GM21723 (cell line): ENCODE results near the gene ETFA.

Experiments
- ATAC-seq: cut with Tn5 transposase; IDR thresholded peaks from one replicate; pipeline ENCODE4 v1.9.1; 2021; ENCODE audit warnings: mild to moderate bottlenecking, moderate library complexity; ENCODE audit not compliant: unreplicated experiment

Gene ETFA

GRCh38 chr15:76223521-76223920, 87.7 kb downstream of the ETFA start:
- ATAC-seq, result no peak

DNA sequence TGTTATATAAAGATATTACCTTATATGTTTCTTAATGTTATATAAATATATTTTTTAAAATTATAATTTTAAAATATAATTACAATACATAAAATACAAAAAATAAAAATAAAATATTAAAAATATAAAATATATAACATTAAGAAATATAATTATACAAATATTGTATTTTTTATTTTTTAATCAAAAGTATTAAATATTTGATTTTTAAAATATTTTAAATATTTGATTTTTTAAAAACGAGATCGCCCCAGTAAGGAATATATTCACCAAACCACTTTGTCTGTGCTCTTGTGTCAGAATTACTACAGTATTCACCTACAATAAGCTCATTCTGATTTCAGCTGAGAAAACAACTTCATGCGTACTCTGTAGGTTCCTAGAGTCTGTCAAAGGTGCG, 89.1 kb downstream of the ETFA start:
- no peak for ATAC-seq

GRCh38 chr15:76221085-76221767, 90.0 kb downstream of the ETFA start:
- ATAC-seq, result no peak

DNA sequence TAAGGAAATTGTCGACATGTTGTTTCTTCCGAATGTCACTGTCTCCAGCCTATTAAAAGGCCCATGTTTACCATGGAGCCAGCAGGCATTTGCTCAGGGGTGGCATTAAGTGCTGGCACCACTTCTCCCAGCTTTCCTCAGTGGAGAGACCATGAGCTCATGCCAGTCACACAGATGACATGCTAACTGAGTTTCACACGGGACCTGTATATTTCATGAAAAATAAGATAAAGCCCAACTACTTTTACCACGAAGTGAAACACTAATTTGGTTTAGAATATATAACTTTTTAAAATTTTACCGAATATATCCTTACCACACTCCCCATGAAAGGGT, 93.4 kb downstream of the ETFA start:
- ATAC-seq, result no peak

DNA sequence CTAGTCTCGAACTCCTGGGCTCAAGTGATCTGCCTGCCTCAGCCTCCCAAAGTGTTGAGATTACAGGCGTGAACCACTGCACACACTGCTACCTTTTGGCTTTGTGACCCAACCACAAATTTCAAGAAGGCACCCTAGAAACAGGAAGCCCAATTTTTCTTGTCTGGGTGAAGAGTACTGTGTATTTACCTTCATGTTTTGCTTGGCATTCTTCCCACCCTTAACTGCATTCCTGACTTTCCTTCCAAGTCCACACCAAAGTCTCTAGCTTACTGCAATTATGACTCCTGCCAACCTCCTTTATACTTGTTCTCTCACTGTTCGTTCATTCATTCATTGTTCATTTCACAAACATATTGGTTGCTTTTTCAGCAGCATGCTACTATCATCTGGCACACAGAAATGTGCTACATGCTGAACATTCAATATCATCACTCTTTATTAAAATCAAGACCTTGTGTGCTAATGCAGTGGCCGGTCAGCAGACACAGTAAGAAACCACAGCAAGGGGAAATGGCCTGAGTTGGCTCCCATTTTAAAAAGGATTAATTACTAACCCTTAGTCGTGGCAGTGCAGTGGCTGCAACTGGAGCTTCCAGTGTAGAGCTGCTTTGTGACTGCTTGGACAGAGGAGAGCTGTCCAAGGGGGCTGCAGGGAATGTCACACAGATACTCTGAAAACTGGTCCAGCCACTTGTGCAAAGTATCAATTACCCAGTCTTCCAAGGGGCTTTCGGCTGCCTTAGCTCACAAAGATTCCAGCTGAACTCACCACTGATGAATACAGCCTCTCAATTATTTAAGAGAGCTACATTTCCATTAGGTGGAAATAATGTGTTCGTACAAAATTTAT, 94.0 kb downstream of the ETFA start:
- no peak for ATAC-seq

DNA sequence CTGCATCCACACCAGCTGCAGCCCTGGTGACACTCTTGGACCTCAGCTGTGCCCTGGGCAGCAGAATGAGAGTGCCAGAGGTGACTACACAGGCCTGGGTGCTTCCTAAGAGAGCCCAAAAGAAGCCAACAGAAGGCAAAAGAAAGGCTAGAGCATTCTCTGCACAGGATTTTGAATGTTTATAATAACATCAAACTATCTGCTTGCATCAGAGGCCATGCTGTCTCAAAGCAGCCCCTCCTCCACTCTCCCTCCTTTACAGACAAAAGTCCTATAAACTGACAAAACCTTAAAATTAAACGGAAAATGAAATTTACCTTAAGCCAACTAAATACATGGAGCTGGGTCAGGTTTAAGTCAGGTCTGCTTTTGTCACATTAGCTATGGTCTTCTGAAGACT, 95.6 kb downstream of the ETFA start:
- ATAC-seq, result no peak

- ATAC-seq, result no peak
These were observed 101.3 kb downstream of the ETFA start for GRCh38 chr15:76209942-76210341.

DNA sequence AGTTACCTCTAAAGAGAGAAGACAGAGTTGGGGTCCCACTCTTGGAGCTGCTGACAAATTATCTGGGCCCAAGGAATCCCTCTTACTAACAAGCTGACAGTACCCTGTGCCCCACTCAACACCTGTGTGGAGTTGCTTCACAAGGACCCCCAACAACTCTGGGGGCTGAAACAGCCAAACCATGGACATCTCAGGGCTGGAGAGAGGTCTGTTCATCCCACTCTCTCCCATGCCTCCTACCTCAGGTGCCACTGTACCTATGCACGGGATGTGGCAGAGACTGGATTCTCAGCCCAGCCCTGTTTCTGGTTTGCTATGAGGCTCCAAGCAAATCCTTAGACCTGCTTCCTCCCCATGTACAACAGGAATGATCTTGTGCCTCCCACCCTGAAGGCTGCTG, 101.7 kb downstream of the ETFA start:
- no peak for ATAC-seq

DNA sequence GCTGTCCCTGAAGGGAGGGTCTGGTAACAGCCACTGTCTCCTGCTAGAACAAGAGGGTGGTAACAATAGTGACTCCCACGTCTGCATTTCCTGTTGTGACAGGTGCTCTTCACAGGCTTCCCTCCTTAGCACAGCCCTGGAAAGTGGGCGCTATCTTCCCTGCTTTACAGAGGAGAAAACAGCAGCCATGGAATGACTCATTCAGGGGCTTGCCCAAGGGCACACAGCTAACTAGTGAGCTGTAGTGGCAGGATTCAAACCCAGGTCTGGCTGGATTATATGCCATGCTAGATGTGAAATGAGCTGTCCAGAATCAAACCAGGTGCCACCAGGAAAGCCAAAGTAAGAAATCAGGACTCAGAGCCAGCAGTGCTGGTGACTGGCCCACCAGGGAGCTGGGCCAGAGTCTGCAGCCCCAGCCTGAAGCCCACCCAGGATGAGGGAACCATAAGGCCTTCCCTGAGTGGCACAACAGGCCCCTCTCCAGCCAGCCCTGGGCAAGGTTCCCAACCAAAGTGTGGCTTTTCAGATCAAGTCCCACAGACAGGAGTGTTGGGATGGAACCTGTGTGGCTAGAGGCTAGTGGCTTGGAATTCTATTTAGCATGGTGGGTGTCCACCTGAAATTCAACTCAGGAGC, 102.4 kb downstream of the ETFA start:
- ATAC-seq, result no peak

GRCh38 chr15:76208084-76208785, 103.0 kb downstream of the ETFA start:
- no peak for ATAC-seq

DNA sequence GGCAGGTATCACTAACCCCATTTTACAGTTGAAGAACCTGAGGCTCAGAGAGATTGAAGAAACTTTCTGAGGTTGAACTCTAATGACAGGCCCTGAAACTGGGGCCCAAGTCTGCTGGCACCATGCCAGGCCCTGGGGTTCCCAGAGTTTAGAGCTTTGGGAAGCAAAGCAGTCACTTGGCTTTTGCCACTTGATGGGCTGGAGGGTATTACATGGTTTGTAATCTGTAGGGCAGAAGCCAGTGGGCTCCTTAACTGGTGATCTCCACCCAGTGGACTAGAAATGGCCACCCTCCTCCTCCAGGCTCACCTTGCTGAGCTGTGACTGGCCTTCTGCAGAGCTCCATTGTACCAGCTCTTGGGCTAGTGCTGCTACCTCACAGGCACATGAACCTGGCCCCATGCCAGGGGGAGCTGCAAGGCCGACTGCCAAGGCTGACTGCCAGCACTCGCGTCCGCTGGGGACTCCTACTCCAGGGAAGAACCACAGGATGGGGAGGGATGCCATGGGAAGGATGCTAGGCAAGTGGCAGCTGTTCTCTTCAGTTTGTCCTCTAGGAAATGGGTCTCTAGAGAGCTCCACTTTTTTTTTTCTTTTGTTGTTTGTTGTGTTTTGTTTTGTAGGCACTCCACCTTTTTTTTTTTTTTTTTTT, 104.8 kb downstream of the ETFA start:
- ATAC-seq, result no peak

DNA sequence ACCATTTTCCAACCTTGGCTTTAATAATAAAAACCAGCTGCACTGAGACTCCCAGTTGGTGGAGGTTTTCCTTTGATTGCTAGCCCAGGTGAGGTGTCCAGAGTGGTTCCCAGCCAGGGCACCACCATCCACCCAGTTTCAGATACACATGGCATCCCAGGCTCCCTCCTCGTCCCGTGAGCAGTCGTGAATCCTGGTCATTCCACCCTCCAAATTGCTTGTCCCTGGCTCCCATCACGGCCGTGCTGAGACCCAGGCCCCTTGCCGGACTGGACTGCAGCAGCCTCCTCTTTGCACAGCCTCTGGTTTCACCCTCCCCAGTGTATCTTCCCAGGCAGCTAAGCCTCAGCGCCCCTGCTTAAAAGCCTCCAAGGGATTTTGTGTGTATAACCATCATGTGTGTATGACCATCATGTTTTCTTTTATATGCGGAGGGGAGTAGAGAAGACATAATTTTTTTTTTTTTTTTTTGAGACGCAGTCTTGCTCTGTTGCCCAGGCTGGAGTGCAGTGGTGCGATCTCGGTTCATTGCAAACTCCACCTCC, 106.3 kb downstream of the ETFA start:
- ATAC-seq, result no peak

- ATAC-seq, result no peak
These were observed 107.0 kb downstream of the ETFA start for GRCh38 chr15:76204109-76204845.

- ATAC-seq, result no peak
These were observed 107.7 kb downstream of the ETFA start for GRCh38 chr15:76203346-76204108.

- ATAC-seq, result no peak
These were observed 109.6 kb downstream of the ETFA start for GRCh38 chr15:76201536-76202255.

DNA sequence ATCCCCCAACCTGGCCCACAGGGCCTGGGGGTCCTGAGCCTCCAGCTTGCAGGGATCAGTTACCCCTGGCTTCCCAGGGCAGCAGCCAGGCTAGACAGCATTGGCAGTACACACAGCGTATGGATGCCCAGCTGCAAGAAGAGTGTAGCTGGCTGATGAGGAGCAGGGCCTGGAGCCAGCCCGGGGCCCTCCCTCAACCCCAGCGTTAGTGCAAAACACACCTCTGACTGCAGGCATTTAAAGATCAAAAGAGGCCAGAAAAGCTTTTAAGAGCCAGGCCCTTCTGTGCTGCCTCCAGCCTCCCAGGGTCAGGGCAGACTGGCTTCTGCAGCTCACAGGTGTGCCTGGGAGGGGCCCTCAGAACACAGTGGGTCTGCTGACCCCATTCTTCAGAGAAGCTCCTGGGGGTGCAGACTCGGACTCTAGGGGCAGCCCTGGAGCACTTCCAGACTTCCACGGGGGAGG, 110.6 kb downstream of the ETFA start:
- ATAC-seq, result no peak

DNA sequence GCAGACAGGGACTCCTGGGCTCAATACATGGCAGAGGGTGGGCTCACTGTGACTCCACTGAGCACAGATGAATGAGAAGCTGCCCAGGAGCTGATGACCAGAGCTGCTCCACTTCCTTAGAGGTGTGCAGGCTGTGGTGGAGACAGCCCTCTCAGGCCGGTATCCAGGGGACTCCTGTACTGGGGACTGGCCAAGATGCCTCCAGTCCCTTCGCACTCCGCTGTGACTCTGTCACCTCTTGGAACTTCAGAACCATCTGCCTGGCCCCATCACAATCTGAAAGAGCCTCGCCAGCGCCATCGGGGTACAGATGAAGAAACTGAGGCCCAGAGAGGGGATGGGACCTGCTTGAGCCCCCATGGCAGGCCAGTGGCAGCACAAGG, 111.2 kb downstream of the ETFA start:
- ATAC-seq, result no peak
